Caco-2 (cell line): ENCODE data around the gene LRRC49. TPM values are rescaled to one million over a fixed set of nuclear protein-coding genes. Genes with fewer than 3 reads are reported as not detected.

ENCODE experiments used
- BruUV-seq: library from RNA; stranded (reverse); fragments of 400-500 nt; replicated peaks from 2 replicates; lab custom pipeline; 2021; lab: Mats Ljungman, UMichigan
- CTCF ChIA-PET: fragments of 300-600 bp; sonication (Branson Sonifier 250); formaldehyde crosslinking; loops from one replicate; lab custom pipeline; 2022; ENCODE audit warnings: antibody characterized with exemption; lab: Charles Lee
- POLR2A ChIA-PET: fragments of 300-600 bp; sonication (Branson Sonifier 250); formaldehyde crosslinking; loops from one replicate; lab custom pipeline; 2022; ENCODE audit warnings: antibody characterized with exemption; lab: Charles Lee
- DNase-seq, 2 experiments: peaks; one replicate each; pipeline versions ENCODE4 v3.0.0 to v3.0.0-alpha.2; 2020 to 2022
- H3K27me3 ChIP-seq: replicated peaks from 2 replicates; pipeline ENCODE4 v1.6.0; 2011; ENCODE audit warnings: low read length; ENCODE audit not compliant: control insufficient read depth, insufficient read depth
- H3K36me3 ChIP-seq: 2 replicates; pipeline ENCODE4 v1.5.1; 2011; ENCODE audit warnings: low read length; ENCODE audit not compliant: control insufficient read depth, insufficient read depth
- H3K4me1 ChIP-seq: fragments of 250-450 bp; sonication (Bioruptor Pico); 2 replicates; pipeline ENCODE4 v1.5.1; 2020; ENCODE audit warnings: mild to moderate bottlenecking
- H3K4me3 ChIP-seq: 2 replicates; pipeline ENCODE4 v1.5.1; 2011; ENCODE audit warnings: low read depth, mild to moderate bottlenecking, control low read depth, low read length
- H3K9me3 ChIP-seq: fragments of 250-450 bp; sonication (Bioruptor Pico); 2 replicates; pipeline ENCODE4 v1.5.1; 2020; ENCODE audit warnings: mild to moderate bottlenecking, moderate library complexity
- H3K27ac Mint-ChIP-seq: one replicate; pipeline ENCODE4 v1.8.0; 2022; ENCODE audit warnings: mixed read lengths; ENCODE audit not compliant: unreplicated experiment
- H3K27me3 Mint-ChIP-seq: one replicate; pipeline ENCODE4 v1.8.0; 2022; ENCODE audit warnings: mixed read lengths; ENCODE audit not compliant: insufficient read depth, unreplicated experiment
- H3K36me3 Mint-ChIP-seq: one replicate; pipeline ENCODE4 v1.8.0; 2022; ENCODE audit warnings: mild to moderate bottlenecking, mixed read lengths; ENCODE audit not compliant: insufficient read depth, unreplicated experiment
- H3K4me1 Mint-ChIP-seq: one replicate; pipeline ENCODE4 v1.8.0; 2022; ENCODE audit warnings: low read depth, mixed read lengths; ENCODE audit not compliant: unreplicated experiment
- H3K4me3 Mint-ChIP-seq: one replicate; pipeline ENCODE4 v1.8.0; 2022; ENCODE audit warnings: mild to moderate bottlenecking, moderate library complexity, mixed read lengths; ENCODE audit not compliant: unreplicated experiment
- H3K9me3 Mint-ChIP-seq: one replicate; pipeline ENCODE4 v1.8.0; 2022; ENCODE audit warnings: mixed read lengths; ENCODE audit not compliant: unreplicated experiment
- intact Hi-C: fragments of 100-400 bp; cut with micrococcal nuclease; formaldehyde crosslinking; loops from one replicate; pipeline ENCODE4 v1.10.0; 2022; ENCODE audit not compliant: unreplicated experiment
- total RNA-seq: library from RNA; stranded (reverse); gene quantifications from 2 replicates; pipeline ENCODE4 v1.2.3, GENCODE V29; 2022
- TF ChIP-seq, protein P1 (sequence below), 2 experiments: fragments of 200-600 bp in 1 of 2; IDR thresholded peaks; 1 replicate in 1 of 2; 2 replicates in 1 of 2; pipeline versions ENCODE4 v1.5.1 to v1.8.0; 2011 to 2022; ENCODE audit warnings: antibody characterized with exemption in 1 of 2, control low read depth in 1 of 2, inconsistent platforms in 1 of 2, low read depth in 1 of 2, low read length in 1 of 2, mild to moderate bottlenecking in 1 of 2, moderate library complexity in 1 of 2; ENCODE audit not compliant: insufficient read depth in 1 of 2, severe bottlenecking in 1 of 2, unreplicated experiment in 1 of 2

Gene LRRC49
- total RNA-seq, 1 experiment from 2014 or later = 0.82 TPM

DNA sequence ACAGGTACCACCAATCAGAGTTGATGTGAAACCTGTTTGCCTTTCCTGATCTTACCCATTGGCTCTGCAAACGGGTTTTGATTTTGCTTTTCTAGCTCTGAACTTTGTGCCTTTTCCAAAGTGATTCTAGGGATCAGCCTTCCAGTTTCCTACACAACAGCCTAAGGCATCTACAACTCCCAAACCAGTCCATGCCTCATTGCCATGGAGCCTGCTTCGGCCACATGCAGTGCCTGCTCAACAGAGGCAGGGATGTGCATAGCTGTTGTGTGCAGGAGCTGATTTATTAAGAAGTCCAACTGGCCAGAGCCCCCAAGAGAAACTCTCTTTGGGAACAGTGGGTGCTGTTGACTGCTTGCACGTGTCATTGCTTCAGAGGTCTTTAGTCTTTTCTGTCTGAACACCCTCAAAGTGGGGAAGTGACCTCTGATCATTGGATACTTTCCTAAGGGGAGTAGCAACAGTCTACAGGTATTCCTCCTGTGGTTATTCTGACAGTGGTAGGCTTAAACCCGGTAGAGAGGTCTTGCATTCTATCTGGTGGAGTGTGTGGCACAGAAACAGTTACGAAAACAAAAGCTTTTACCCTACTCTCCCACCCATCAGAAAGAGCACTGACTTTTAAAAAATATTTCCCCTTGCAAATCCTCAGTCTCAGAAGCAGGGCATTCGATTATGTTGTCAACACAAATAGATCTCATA, 186.0 kb downstream of the LRRC49 start:
- no TSS peak for BruUV-seq
- Mint-ChIP-seq H3K36me3 (no peaks in the 10 kb centered on the region), H3K9me3 (peaks cover 14% of the 10 kb centered on the region), H3K4me1 (no peaks in the 10 kb centered on the region), H3K27me3 (peaks cover 15% of the 10 kb centered on the region), H3K27ac (no peak overlapping the region), H3K4me3 (no peak overlapping the region)
- no peak for DNase-seq
- H3K4me1 ChIP-seq = no peaks in the 10 kb centered on the region
- POLR2A ChIA-PET = no interaction called here
- no peaks in the 10 kb centered on the region for H3K9me3 ChIP-seq
- no peak overlapping the region for H3K4me3 ChIP-seq
- intact Hi-C loops = no loop called here
- no peaks in the 10 kb centered on the region for H3K27me3 ChIP-seq
- TF ChIP-seq, protein P1, sequence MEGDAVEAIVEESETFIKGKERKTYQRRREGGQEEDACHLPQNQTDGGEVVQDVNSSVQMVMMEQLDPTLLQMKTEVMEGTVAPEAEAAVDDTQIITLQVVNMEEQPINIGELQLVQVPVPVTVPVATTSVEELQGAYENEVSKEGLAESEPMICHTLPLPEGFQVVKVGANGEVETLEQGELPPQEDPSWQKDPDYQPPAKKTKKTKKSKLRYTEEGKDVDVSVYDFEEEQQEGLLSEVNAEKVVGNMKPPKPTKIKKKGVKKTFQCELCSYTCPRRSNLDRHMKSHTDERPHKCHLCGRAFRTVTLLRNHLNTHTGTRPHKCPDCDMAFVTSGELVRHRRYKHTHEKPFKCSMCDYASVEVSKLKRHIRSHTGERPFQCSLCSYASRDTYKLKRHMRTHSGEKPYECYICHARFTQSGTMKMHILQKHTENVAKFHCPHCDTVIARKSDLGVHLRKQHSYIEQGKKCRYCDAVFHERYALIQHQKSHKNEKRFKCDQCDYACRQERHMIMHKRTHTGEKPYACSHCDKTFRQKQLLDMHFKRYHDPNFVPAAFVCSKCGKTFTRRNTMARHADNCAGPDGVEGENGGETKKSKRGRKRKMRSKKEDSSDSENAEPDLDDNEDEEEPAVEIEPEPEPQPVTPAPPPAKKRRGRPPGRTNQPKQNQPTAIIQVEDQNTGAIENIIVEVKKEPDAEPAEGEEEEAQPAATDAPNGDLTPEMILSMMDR (IDR thresholded peaks at IDR 0.05; ENCODE audit: insufficient read depth in 1 of 2, low read depth in 1 of 2, low read length in 1 of 2, severe bottlenecking in 1 of 2, unreplicated experiment in 1 of 2) = no peak
- CTCF ChIA-PET = interaction anchor here (0.7 kb wide), 1 partner anchor 254 kb away, joined by 4 read pairs; no protein-coding TSS in a partner anchor
- no peaks in the 10 kb centered on the region for H3K36me3 ChIP-seq

DNA sequence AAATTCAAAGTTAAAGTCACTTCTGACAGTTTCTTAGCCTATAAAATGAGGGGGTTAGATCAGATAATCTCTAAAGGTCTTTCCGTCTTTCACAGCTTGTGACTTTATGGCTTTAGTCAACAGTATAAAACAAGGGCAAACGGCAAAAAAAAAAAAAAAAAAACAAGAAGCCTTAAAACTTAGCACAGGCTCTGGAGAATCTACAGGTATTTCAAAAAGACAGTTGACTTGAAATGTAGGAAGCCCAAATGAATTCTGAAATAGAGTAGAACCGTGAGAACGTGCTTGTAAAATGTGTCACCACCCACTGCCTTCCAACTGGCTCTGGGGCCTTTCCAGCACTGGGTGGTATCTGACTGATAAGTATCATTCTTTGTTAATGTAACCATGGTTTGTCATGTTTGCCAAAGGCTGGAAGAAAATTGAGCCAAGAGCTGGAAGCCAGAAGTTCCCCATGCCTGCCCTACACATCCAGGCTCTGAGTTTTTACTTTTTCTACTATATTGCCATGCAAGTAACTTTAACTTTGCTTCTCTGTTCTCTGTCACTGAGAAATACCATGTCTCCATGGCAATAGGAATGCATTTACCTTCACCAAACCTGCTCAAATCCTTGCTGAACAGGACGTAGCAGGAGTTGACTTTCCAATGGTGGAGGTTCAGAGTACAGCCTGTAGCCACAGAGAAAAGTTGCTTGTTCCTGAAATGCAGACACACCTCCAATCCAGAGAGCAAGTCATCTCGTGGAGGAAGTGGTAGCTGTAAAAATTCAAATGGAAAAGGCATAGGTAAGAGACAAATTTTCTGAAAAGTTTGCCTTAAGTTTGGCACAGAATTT, 186.8 kb downstream of the LRRC49 start:
- intact Hi-C loops = no loop called here
- H3K4me3 Mint-ChIP-seq = no peak overlapping the region
- CTCF ChIA-PET = interaction anchor here (0.7 kb wide), 1 partner anchor 255 kb away, joined by 4 read pairs; no protein-coding TSS in a partner anchor
- TF ChIP-seq, protein P1 (IDR thresholded peaks at IDR 0.05; ENCODE audit: insufficient read depth in 1 of 2, low read depth in 1 of 2, low read length in 1 of 2, severe bottlenecking in 1 of 2, unreplicated experiment in 1 of 2) = no peak
- H3K27me3 Mint-ChIP-seq = peaks cover 12% of the 10 kb centered on the region
- H3K27me3 ChIP-seq = no peaks in the 10 kb centered on the region
- no peak overlapping the region for H3K4me3 ChIP-seq
- H3K4me1 Mint-ChIP-seq = no peaks in the 10 kb centered on the region
- H3K9me3 Mint-ChIP-seq = peaks cover 6% of the 10 kb centered on the region
- DNase-seq = no peak
- no peaks in the 10 kb centered on the region for H3K36me3 ChIP-seq
- H3K36me3 Mint-ChIP-seq = no peaks in the 10 kb centered on the region
- no peaks in the 10 kb centered on the region for H3K9me3 ChIP-seq
- no peak overlapping the region for H3K27ac Mint-ChIP-seq
- POLR2A ChIA-PET = no interaction called here
- BruUV-seq = no TSS peak
- H3K4me1 ChIP-seq = no peaks in the 10 kb centered on the region

DNA sequence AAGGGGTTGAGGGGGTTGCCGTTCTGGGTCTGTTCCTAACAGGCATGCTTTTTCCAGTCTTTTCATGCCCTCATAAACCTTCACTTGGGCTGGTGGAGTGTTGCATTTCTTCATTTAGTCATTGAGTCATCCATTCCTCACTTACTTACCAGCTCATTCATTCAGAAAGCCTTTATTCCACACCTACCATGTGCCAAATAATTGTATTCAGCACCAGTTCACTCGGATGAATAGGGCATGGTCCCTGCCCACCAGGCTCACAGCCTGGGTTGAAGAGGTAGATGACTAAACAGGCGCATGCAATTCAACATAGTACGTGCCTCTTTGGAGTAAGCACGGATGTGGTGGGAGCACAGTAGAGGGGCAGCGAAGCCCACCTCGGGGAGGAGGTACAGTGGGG, 187.5 kb downstream of the LRRC49 start:
- H3K27ac Mint-ChIP-seq = no peak overlapping the region
- CTCF ChIA-PET = no interaction called here
- no peaks in the 10 kb centered on the region for H3K36me3 Mint-ChIP-seq
- H3K4me3 Mint-ChIP-seq = no peak overlapping the region
- intact Hi-C loops = no loop called here
- no TSS peak for BruUV-seq
- peaks cover 12% of the 10 kb centered on the region for H3K27me3 Mint-ChIP-seq
- Histone ChIP-seq H3K4me3 (no peak overlapping the region), H3K4me1 (no peaks in the 10 kb centered on the region), H3K9me3 (no peaks in the 10 kb centered on the region), H3K36me3 (no peaks in the 10 kb centered on the region), H3K27me3 (no peaks in the 10 kb centered on the region)
- no peaks in the 10 kb centered on the region for H3K4me1 Mint-ChIP-seq
- POLR2A ChIA-PET = no interaction called here
- no peaks in the 10 kb centered on the region for H3K9me3 Mint-ChIP-seq
- TF ChIP-seq, protein P1 (IDR thresholded peaks at IDR 0.05; ENCODE audit: insufficient read depth in 1 of 2, low read depth in 1 of 2, low read length in 1 of 2, severe bottlenecking in 1 of 2, unreplicated experiment in 1 of 2) = no peak
- DNase-seq = no peak
